Panc1 (cell line): ENCODE data around the gene BNC1. TPM values are rescaled to one million over a fixed set of nuclear protein-coding genes. Genes with fewer than 3 reads are reported as not detected.

Experiments used
- ATAC-seq: fragments of 200-7000 bp; cut with Tn5 transposase; 2 replicates; pipeline ENCODE4 v1.9.1; 2020; ENCODE audit warnings: mild to moderate bottlenecking, moderate library complexity
- BruUV-seq: library from RNA; stranded (reverse); fragments of 400-500 nt; replicated peaks from 2 replicates; lab custom pipeline; 2021; lab: Mats Ljungman, UMichigan
- CTCF ChIA-PET: fragments of 300-600 bp; sonication (Branson Sonifier 250); formaldehyde crosslinking; loops from one replicate; lab custom pipeline; 2022; ENCODE audit warnings: antibody characterized with exemption; lab: Charles Lee
- POLR2A ChIA-PET: fragments of 300-600 bp; sonication (Branson Sonifier 250); formaldehyde crosslinking; loops from one replicate; lab custom pipeline; 2022; ENCODE audit warnings: antibody characterized with exemption; lab: Charles Lee
- DNase-seq: peaks from one replicate; pipeline ENCODE4 v3.0.0-alpha.2; 2010; ENCODE audit warnings: low read depth, low spot score
- H3K27ac ChIP-seq: 2 replicates; pipeline ENCODE4 v1.5.1; 2011; ENCODE audit warnings: mild to moderate bottlenecking, low read length, inconsistent platforms
- H3K27me3 ChIP-seq: fragments of 200-500 bp; sonication (Bioruptor generic); 2 replicates; pipeline ENCODE4 v1.6.0; 2014; ENCODE audit warnings: low read length, inconsistent platforms; ENCODE audit not compliant: control insufficient read depth, insufficient read depth
- H3K36me3 ChIP-seq: fragments of 200-500 bp; sonication (Bioruptor generic); 2 replicates; pipeline ENCODE4 v1.5.1; 2014; ENCODE audit warnings: inconsistent platforms, mild to moderate bottlenecking, low read length, moderate library complexity; ENCODE audit not compliant: control insufficient read depth, insufficient read depth
- H3K4me1 ChIP-seq: 2 replicates; pipeline ENCODE4 v1.5.1; 2011; ENCODE audit warnings: inconsistent platforms, mild to moderate bottlenecking, low read length, moderate library complexity; ENCODE audit not compliant: control insufficient read depth, insufficient read depth
- H3K4me3 ChIP-seq, 2 experiments: 2 replicates each; pipeline ENCODE4 v1.5.1; 2011 to 2012; ENCODE audit warnings: low read depth in 2 of 2, low read length in 2 of 2, mild to moderate bottlenecking in 2 of 2, inconsistent platforms in 1 of 2, moderate library complexity in 1 of 2
- H3K9me3 ChIP-seq: fragments of 200-500 bp; sonication (Bioruptor generic); 2 replicates; pipeline ENCODE4 v1.5.1; 2014; ENCODE audit warnings: low read depth, mild to moderate bottlenecking, inconsistent platforms, low read length, moderate library complexity; ENCODE audit not compliant: control insufficient read depth, insufficient read depth
- POLR2AphosphoS5 ChIP-seq: IDR thresholded peaks from 2 replicates; pipeline ENCODE4 v1.6.1; 2012; ENCODE audit warnings: mild to moderate bottlenecking, low read depth, low read length, moderate library complexity
- SIN3A ChIP-seq: IDR thresholded peaks from 2 replicates; pipeline ENCODE4 v1.6.1; 2012; ENCODE audit warnings: low read depth, mild to moderate bottlenecking, low read length, moderate library complexity, borderline replicate concordance; ENCODE audit not compliant: insufficient read depth
- TCF7L2 ChIP-seq: IDR thresholded peaks from 2 replicates; pipeline ENCODE4 v1.6.1; 2011; ENCODE audit warnings: mild to moderate bottlenecking, low read depth, low read length, inconsistent platforms
- in situ Hi-C: cut with HindIII; loops from 2 replicates; pipeline ENCODE4 v1.10.0; 2016; ENCODE audit warnings: low sequenced_read_pairs, low pct_unique_long_range_greater_than_20kb
- intact Hi-C: fragments of 100-400 bp; cut with micrococcal nuclease; formaldehyde crosslinking; loops from one replicate; pipeline ENCODE4 v1.10.0; 2022; ENCODE audit not compliant: unreplicated experiment
- total RNA-seq: library from RNA; stranded (reverse); gene quantifications from one replicate; pipeline ENCODE4 v1.2.1, GENCODE V29; 2021; ENCODE audit not compliant: unreplicated experiment
- TF ChIP-seq, protein P1 (sequence below), 2 experiments: IDR thresholded peaks; 2 replicates each; pipeline ENCODE4 v1.6.1; 2011 to 2012; ENCODE audit warnings: low read depth in 2 of 2, control low read depth in 1 of 2, low read length in 1 of 2, mild to moderate bottlenecking in 1 of 2, moderate library complexity in 1 of 2; ENCODE audit not compliant: insufficient read depth in 1 of 2
- TF ChIP-seq, protein P2 (sequence below): fragments of 450-650 bp; IDR thresholded peaks from 2 replicates; pipeline ENCODE4 v1.5.1; 2017; ENCODE audit warnings: mild to moderate bottlenecking

Gene BNC1
- total RNA-seq, 1 experiment from 2014 or later: not detected

DNA sequence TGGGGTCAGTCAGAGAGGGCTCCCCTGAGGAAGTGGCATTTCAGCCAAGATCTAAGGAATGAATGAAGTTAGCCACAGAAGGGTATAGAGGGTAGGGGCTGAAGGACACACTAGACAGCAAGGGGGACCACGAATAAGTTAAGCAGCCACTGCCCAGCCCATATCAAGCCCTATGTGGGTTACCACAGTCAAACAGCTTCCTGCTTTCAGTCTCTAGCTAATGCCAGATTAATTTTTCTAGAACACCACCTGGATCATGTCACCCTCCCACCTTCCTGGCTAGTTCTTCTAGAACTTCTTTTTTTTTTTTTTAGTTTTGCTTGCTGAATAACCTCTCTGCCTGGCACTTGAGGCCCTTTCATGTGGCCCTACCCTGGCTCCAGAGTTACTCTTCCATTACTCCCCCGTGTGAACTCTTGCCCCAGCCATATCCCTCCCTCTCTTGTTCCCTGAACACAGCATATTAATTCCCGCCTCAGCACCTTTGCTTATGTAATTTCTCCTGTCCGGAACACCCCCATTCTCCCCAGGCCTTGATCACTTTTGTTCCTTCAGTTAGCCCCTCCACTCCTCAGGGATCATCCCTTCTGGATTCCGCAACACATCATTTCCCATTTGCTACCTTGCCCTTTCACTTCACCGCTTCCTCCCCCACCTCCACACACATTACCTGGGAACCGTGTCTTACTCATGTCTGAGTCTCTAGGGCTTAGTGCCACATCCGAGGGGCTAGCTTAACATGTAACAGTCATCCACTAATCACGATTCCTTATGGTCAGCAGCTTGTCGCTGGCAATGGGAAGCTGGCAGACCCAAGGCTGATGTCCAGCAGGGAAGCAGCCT, 20.6 kb upstream of the BNC1 start:
- no TSS peak for BruUV-seq
- ATAC-seq (no peak), DNase-seq (no peak)
- Histone ChIP-seq H3K27ac (no peak overlapping the region), H3K9me3 (no peaks in the 10 kb centered on the region), H3K4me1 (no peaks in the 10 kb centered on the region), H3K27me3 (no peaks in the 10 kb centered on the region; the same call in 1 of the 2 replicates), H3K36me3 (no peaks in the 10 kb centered on the region), H3K4me3 (no peak overlapping the region)
- in situ Hi-C loops (no loop called here), intact Hi-C loops (no loop called here)
- no peak for TF ChIP-seq SIN3A
- TF ChIP-seq POLR2AphosphoS5: no peak
- TF ChIP-seq TCF7L2: no peak
- TF ChIP-seq, protein P1, sequence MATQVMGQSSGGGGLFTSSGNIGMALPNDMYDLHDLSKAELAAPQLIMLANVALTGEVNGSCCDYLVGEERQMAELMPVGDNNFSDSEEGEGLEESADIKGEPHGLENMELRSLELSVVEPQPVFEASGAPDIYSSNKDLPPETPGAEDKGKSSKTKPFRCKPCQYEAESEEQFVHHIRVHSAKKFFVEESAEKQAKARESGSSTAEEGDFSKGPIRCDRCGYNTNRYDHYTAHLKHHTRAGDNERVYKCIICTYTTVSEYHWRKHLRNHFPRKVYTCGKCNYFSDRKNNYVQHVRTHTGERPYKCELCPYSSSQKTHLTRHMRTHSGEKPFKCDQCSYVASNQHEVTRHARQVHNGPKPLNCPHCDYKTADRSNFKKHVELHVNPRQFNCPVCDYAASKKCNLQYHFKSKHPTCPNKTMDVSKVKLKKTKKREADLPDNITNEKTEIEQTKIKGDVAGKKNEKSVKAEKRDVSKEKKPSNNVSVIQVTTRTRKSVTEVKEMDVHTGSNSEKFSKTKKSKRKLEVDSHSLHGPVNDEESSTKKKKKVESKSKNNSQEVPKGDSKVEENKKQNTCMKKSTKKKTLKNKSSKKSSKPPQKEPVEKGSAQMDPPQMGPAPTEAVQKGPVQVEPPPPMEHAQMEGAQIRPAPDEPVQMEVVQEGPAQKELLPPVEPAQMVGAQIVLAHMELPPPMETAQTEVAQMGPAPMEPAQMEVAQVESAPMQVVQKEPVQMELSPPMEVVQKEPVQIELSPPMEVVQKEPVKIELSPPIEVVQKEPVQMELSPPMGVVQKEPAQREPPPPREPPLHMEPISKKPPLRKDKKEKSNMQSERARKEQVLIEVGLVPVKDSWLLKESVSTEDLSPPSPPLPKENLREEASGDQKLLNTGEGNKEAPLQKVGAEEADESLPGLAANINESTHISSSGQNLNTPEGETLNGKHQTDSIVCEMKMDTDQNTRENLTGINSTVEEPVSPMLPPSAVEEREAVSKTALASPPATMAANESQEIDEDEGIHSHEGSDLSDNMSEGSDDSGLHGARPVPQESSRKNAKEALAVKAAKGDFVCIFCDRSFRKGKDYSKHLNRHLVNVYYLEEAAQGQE (IDR thresholded peaks at IDR 0.05; ENCODE audit: insufficient read depth in 1 of 2, low read depth in 2 of 2, low read length in 1 of 2): no peak
- TF ChIP-seq, protein P2, sequence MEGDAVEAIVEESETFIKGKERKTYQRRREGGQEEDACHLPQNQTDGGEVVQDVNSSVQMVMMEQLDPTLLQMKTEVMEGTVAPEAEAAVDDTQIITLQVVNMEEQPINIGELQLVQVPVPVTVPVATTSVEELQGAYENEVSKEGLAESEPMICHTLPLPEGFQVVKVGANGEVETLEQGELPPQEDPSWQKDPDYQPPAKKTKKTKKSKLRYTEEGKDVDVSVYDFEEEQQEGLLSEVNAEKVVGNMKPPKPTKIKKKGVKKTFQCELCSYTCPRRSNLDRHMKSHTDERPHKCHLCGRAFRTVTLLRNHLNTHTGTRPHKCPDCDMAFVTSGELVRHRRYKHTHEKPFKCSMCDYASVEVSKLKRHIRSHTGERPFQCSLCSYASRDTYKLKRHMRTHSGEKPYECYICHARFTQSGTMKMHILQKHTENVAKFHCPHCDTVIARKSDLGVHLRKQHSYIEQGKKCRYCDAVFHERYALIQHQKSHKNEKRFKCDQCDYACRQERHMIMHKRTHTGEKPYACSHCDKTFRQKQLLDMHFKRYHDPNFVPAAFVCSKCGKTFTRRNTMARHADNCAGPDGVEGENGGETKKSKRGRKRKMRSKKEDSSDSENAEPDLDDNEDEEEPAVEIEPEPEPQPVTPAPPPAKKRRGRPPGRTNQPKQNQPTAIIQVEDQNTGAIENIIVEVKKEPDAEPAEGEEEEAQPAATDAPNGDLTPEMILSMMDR: no peak
- ChIA-PET CTCF (no interaction called here), POLR2A (no interaction called here)

DNA sequence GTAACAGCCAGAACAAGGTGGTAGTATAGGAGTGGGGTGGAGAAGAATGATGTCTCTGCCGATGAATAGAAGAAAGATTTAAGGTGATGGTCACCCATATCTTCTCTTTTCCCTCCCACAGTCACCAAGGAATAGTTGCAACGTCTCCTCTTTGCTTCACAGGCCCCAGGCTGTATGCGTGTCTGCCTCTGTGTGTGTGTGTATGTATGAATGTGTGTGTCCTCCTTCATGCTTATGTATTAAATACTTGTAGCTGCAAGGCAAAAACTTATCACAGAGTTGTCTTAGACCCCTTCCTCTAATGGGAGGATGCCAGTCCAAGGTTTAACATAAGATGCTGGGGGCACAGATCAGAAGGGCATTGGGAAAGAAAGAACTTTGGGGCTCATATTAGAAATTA, 19.1 kb upstream of the BNC1 start:
- POLR2A ChIA-PET: no interaction called here
- CTCF ChIA-PET: no interaction called here
- TF ChIP-seq, protein P1 (IDR thresholded peaks at IDR 0.05; ENCODE audit: insufficient read depth in 1 of 2, low read depth in 2 of 2, low read length in 1 of 2): no peak
- TF ChIP-seq SIN3A (no peak), TCF7L2 (no peak)
- H3K36me3 ChIP-seq: no peaks in the 10 kb centered on the region
- H3K27me3 ChIP-seq: no peaks in the 10 kb centered on the region; the same call in 1 of the 2 replicates
- no peak for ATAC-seq
- no peaks in the 10 kb centered on the region for H3K9me3 ChIP-seq
- in situ Hi-C loops: no loop called here
- DNase-seq: no peak
- no TSS peak for BruUV-seq
- intact Hi-C loops: no loop called here
- no peaks in the 10 kb centered on the region for H3K4me1 ChIP-seq
- no peak overlapping the region for H3K27ac ChIP-seq
- H3K4me3 ChIP-seq: no peak overlapping the region
